HepG2 (cell line): Measurements from ENCODE around the gene OAT. TPM values are rescaled to one million over a fixed set of nuclear protein-coding genes. Genes with fewer than 3 reads are reported as not detected.

Experiments
- ATAC-seq: fragments of 200-7000 bp; cut with Tn5 transposase; 3 replicates; pipeline ENCODE4 v1.9.1; 2020; ENCODE audit warnings: mild to moderate bottlenecking, moderate library complexity
- BruUV-seq: library from RNA; stranded (reverse); fragments of 400-500 nt; replicated peaks from 2 replicates; lab custom pipeline; 2021; lab: Mats Ljungman, UMichigan
- CTCF ChIA-PET: fragments of 300-600 bp; formaldehyde crosslinking; extraction: SDS; loops from one replicate; lab custom pipeline; 2021; ENCODE audit warnings: low total read pairs, inconsistent platforms, low intra/inter-chr PET ratio; lab: Yijun Ruan, JAX
- POLR2A ChIA-PET: fragments of 350-600 bp; sonication (Branson Sonifier 250); formaldehyde crosslinking; loops from one replicate; lab custom pipeline; 2020; ENCODE audit warnings: antibody characterized with exemption, inconsistent platforms; lab: Yijun Ruan, JAX
- DNase-seq: peaks from one replicate; pipeline ENCODE4 v3.0.0-alpha.2; 2015; ENCODE audit warnings: low spot score
- FAIRE-seq: peaks from 3 replicates; lab custom pipeline; 2011; peaks lifted over from hg19 to GRCh38; lab: Jason Lieb, UNC
- H2AFZ ChIP-seq: one replicate; pipeline ENCODE4 v1.6.1; 2011; ENCODE audit warnings: low read length, inconsistent platforms
- H3K27ac ChIP-seq: fragments of 300-600 bp; 3 replicates; pipeline ENCODE4 v1.8.0; 2011; ENCODE audit warnings: mixed run types, mild to moderate bottlenecking, mixed read lengths, low read length, inconsistent platforms; ENCODE audit not compliant: insufficient read depth; ENCODE audit errors: extremely low read length
- H3K27me3 ChIP-seq, 2 experiments: fragments of 200-600 bp in 1 of 2; 2 replicates in 1 of 2; 3 replicates in 1 of 2; pipeline versions ENCODE4 v1.6.0 to v1.8.0; 2011; ENCODE audit warnings: low read length in 2 of 2, mild to moderate bottlenecking in 2 of 2, moderate library complexity in 2 of 2, inconsistent platforms in 1 of 2; ENCODE audit not compliant: insufficient read depth in 2 of 2, control insufficient read depth in 1 of 2
- H3K36me3 ChIP-seq, 2 experiments: fragments of 200-600 bp in 1 of 2; replicated peaks in 1 of 2; 2 replicates in 1 of 2; 3 replicates in 1 of 2; pipeline versions ENCODE4 v1.5.1 to v1.8.0; 2011; ENCODE audit warnings: low read length in 2 of 2, inconsistent platforms in 1 of 2; ENCODE audit not compliant: insufficient read depth in 2 of 2, control insufficient read depth in 1 of 2
- H3K4me1 ChIP-seq: 2 replicates; pipeline ENCODE4 v1.5.1; 2012; ENCODE audit warnings: low read length, inconsistent platforms; ENCODE audit not compliant: insufficient read depth
- H3K4me2 ChIP-seq: 2 replicates; pipeline ENCODE4 v1.6.0; 2011; ENCODE audit warnings: low read depth, low read length, inconsistent platforms
- H3K4me3 ChIP-seq, 3 experiments: fragments of 200-600 bp in 1 of 3; sonication (generic), shearing (Covaris generic) in 1 of 3; replicated peaks in 1 of 3; 2 replicates each; pipeline ENCODE4 v1.5.1; 2011 to 2016; ENCODE audit warnings: low read length in 3 of 3, inconsistent platforms in 2 of 3, low read depth in 2 of 3, mild to moderate bottlenecking in 2 of 3, control low read depth in 1 of 3, mixed read lengths in 1 of 3; ENCODE audit not compliant: insufficient read depth in 1 of 3
- H3K79me2 ChIP-seq: one replicate; pipeline ENCODE4 v1.6.1; 2011; ENCODE audit warnings: low read length, inconsistent platforms; ENCODE audit not compliant: insufficient read depth
- H3K9ac ChIP-seq: 2 replicates; pipeline ENCODE4 v1.6.0; 2011; ENCODE audit warnings: mild to moderate bottlenecking, low read depth, low read length, inconsistent platforms; ENCODE audit not compliant: insufficient read depth
- H3K9me3 ChIP-seq: 2 replicates; pipeline ENCODE4 v1.5.1; 2012; ENCODE audit warnings: mild to moderate bottlenecking, low read length
- H4K20me1 ChIP-seq: 2 replicates; pipeline ENCODE4 v1.6.0; 2011; ENCODE audit warnings: inconsistent platforms, mild to moderate bottlenecking, low read length, moderate library complexity; ENCODE audit not compliant: insufficient read depth
- HOXD1 ChIP-seq: sonication (generic); formaldehyde crosslinking; IDR thresholded peaks from 2 replicates; pipeline ENCODE4 v1.5.0; 2020; ENCODE audit warnings: missing genetic modification reagents
- LBX2 ChIP-seq: sonication (generic); formaldehyde crosslinking; IDR thresholded peaks from 2 replicates; pipeline ENCODE4 v1.5.0; 2020; ENCODE audit warnings: missing genetic modification reagents, mild to moderate bottlenecking, borderline replicate concordance
- MLXIP ChIP-seq: sonication (generic); formaldehyde crosslinking; IDR thresholded peaks from 2 replicates; pipeline ENCODE4 v1.9.0; 2021; ENCODE audit warnings: missing genetic modification reagents, borderline replicate concordance
- SP5 ChIP-seq: IDR thresholded peaks from 2 replicates; pipeline ENCODE4 v1.6.1; 2016; ENCODE audit warnings: low read depth, borderline replicate concordance
- ZFP36L2 ChIP-seq: sonication (generic); formaldehyde crosslinking; IDR thresholded peaks from 2 replicates; pipeline ENCODE4 v1.4.0; 2020; ENCODE audit warnings: missing genetic modification reagents
- ZFP37 ChIP-seq: sonication (generic); formaldehyde crosslinking; IDR thresholded peaks from 2 replicates; pipeline ENCODE4 v1.4.0; 2020; ENCODE audit warnings: missing genetic modification reagents, borderline replicate concordance
- ZHX2 ChIP-seq, 2 experiments: sonication (generic) in 1 of 2; formaldehyde crosslinking in 1 of 2; IDR thresholded peaks; 2 replicates each; pipeline versions ENCODE4 v1.6.1 to v1.9.0; 2014 to 2022; ENCODE audit warnings: antibody characterized with exemption in 1 of 2, borderline replicate concordance in 1 of 2, inconsistent platforms in 1 of 2, low read depth in 1 of 2, missing genetic modification reagents in 1 of 2
- ZNF674 ChIP-seq: sonication (generic); formaldehyde crosslinking; IDR thresholded peaks from 2 replicates; pipeline ENCODE4 v1.5.0; 2020; ENCODE audit warnings: low read depth, mild to moderate bottlenecking, missing genetic modification reagents
- WGBS: methylation state at CpG from one replicate; pipeline ENCODE4 v1.1.6; 2017; ENCODE audit warnings: low lambda C conversion rate; 5-methylcytosine and 5-hydroxymethylcytosine counted together
- in situ Hi-C: cut with HindIII; loops from 2 replicates; pipeline ENCODE4 v1.10.0; 2017; ENCODE audit warnings: low pct_unique_long_range_greater_than_20kb; ENCODE audit not compliant: extremely low pct_ligation_motif_present
- intact Hi-C: fragments of 100-400 bp; cut with micrococcal nuclease; formaldehyde crosslinking; loops from one replicate; pipeline ENCODE4 v1.10.0; 2022; ENCODE audit not compliant: unreplicated experiment
- polyA plus RNA-seq, 8 experiments: library from polyadenylated mRNA; depleted of rRNA in 3 of 8; stranded (reverse) in 7 of 8; unstranded in 1 of 8; fragments of >200 nt; fragmentation: Illumina TruSeq in 4 of 8; extraction: Trizol in 4 of 8; gene quantifications; 2 replicates each; pipeline versions ENCODE4 v1.2.1 to v1.2.3, GENCODE V29; 2011 to 2016; ENCODE audit warnings: low read depth in 4 of 8, missing spikeins in 1 of 8, mixed read lengths in 1 of 8; ENCODE audit not compliant: insufficient read depth in 1 of 8
- total RNA-seq, 5 experiments: library from RNA; depleted of rRNA; stranded (reverse); fragments of >200 nt; fragmentation: Illumina TruSeq; extraction: Trizol; gene quantifications; 2 replicates each; pipeline ENCODE4 v1.2.3, GENCODE V29; 2016; ENCODE audit warnings: low read depth in 1 of 5

The OAT gene
- total and polyA plus RNA-seq, 2 of the 13 experiments (the other 11 are each of a cell fraction or from before 2014, with no cell fraction given): 87.8 to 96.7 TPM

GRCh38 chr10:124383496-124383895 is 35.2 kb downstream of the OAT start:
- POLR2A ChIA-PET: no interaction called here
- intact Hi-C loops: no loop called here
- no TSS peak for BruUV-seq

More at GRCh38 chr10:124383496-124383895, 35.2 kb downstream of the OAT start:
- Histone ChIP-seq H3K4me3 (no peak overlapping the region), H2AFZ (no peak overlapping the region), H3K4me1 (peaks cover 16% of the 10 kb centered on the region), H3K9me3 (no peaks in the 10 kb centered on the region), H4K20me1 (no peaks in the 10 kb centered on the region), H3K9ac (no peak overlapping the region), H3K27ac (no peak overlapping the region), H3K36me3 (no peaks in the 10 kb centered on the region), H3K79me2 (no peaks in the 10 kb centered on the region), H3K27me3 (peaks cover 6 to 62% of the 10 kb centered on the region in 2 experiments), H3K4me2 (no peak overlapping the region)
- no peak for ATAC-seq
- FAIRE-seq: no peak
- DNase-seq: no peak
- TF ChIP-seq ZFP37 (CRISPR knock-in tag) (no peak), ZHX2 (IDR thresholded peaks at IDR 0.05; ENCODE audit: low read depth) (no peak), ZHX2 (CRISPR knock-in tag; IDR thresholded peaks at IDR 0.05; ENCODE audit: borderline replicate concordance) (no peak), HOXD1 (CRISPR knock-in tag) (no peak), MLXIP (no peak), ZNF674 (CRISPR knock-in tag) (no peak), LBX2 (no peak), SP5 (no peak), ZFP36L2 (CRISPR knock-in tag) (no peak)
- in situ Hi-C loops: loop anchor here (10.0 kb wide), 1 partner anchor 799 kb away; no protein-coding TSS in a partner anchor
- CTCF ChIA-PET: no interaction called here
- WGBS: 36% methylated on average over 6 of the region's 6 CpGs
